Aorta (tissue), 5 donors: ENCODE results near the gene CPT1B. TPM values are rescaled to one million over a fixed set of nuclear protein-coding genes. Genes with fewer than 3 reads are reported as not detected.
A peak's percentile ranks its signal among the peaks of the same experiment; 100 is the strongest.

Experiments
- ATAC-seq: fragments of 200-7000 bp; cut with Tn5 transposase; one replicate; pipeline ENCODE4 v1.9.1; 2022; ENCODE audit warnings: moderate library complexity; ENCODE audit not compliant: low FRiP score
- DNase-seq, 2 donors: peaks; one replicate each; pipeline ENCODE4 v3.0.0-alpha.2; 2020
- H3K27ac ChIP-seq, 2 donors: one replicate each; pipeline ENCODE4 v1.5.1; 2013; ENCODE audit warnings: low read length in 2 of 2, mild to moderate bottlenecking in 2 of 2, moderate library complexity in 2 of 2, control low read depth in 1 of 2, inconsistent platforms in 1 of 2, low read depth in 1 of 2
- H3K27me3 ChIP-seq, 2 donors: one replicate each; pipeline ENCODE4 v1.6.1; 2013; ENCODE audit warnings: control low read depth in 1 of 2, low read length in 1 of 2, mild to moderate bottlenecking in 1 of 2, moderate library complexity in 1 of 2; ENCODE audit not compliant: insufficient read depth in 2 of 2, control insufficient read depth in 1 of 2
- H3K36me3 ChIP-seq, 2 donors: one replicate each; pipeline ENCODE4 v1.6.1; 2013; ENCODE audit warnings: control low read depth in 1 of 2, low read length in 1 of 2, mild to moderate bottlenecking in 1 of 2; ENCODE audit not compliant: insufficient read depth in 2 of 2, control insufficient read depth in 1 of 2
- H3K4me1 ChIP-seq, 2 donors: one replicate each; pipeline ENCODE4 v1.6.1; 2013; ENCODE audit warnings: low read length in 2 of 2, control low read depth in 1 of 2, mild to moderate bottlenecking in 1 of 2, moderate library complexity in 1 of 2; ENCODE audit not compliant: insufficient read depth in 2 of 2, control insufficient read depth in 1 of 2
- H3K4me3 ChIP-seq, 2 donors: one replicate each; pipeline ENCODE4 v1.5.1; 2013; ENCODE audit warnings: low read length in 2 of 2, control low read depth in 1 of 2, mild to moderate bottlenecking in 1 of 2
- H3K9me3 ChIP-seq: one replicate; pipeline ENCODE4 v1.6.1; 2013; ENCODE audit warnings: mild to moderate bottlenecking, low read length; ENCODE audit not compliant: control insufficient read depth
- WGBS, 2 donors: extraction: QIAGEN DNeasy Blood & Tissue Kit; methylation state at CpG; one replicate each; pipeline ENCODE4 v1.1.7; 2013; 5-methylcytosine and 5-hydroxymethylcytosine counted together
- intact Hi-C, 2 donors: fragments of 100-400 bp; cut with DNase I; formaldehyde crosslinking; loops; one replicate each; pipeline versions ENCODE4 v1.14.2 to v1.15.0; 2022
- long read RNA-seq, 2 donors: library from polyadenylated mRNA; unstranded; transcript quantifications; one replicate each; pipeline ENCODE4 v2.0.0, GENCODE V29; 2020 to 2021
- polyA plus RNA-seq, 2 donors: library from polyadenylated mRNA; stranded (reverse); fragments of 200-250 nt; gene quantifications; one replicate each; pipeline ENCODE4 v1.2.3, GENCODE V29; 2013
- total RNA-seq, 2 donors: library from RNA; stranded (reverse); fragmentation: NEBNext Ultra II Directional; extraction: Animal tissue kit (Norgen Biotek cat#: 25700); gene quantifications; one replicate each; pipeline ENCODE4 v1.2.1, GENCODE V29; 2021
- donor health status: healthy with polysubstance abuse.
- donor health status: Bipolar disorder and iron deficiency.
- donor health status: DM: no; HTN: no; CAD: no.
- donor health status: DM: no; HTN: no; CAD: no.
- donor health status: DM: yes; HTN: yes; CAD: no.

CPT1B gene
- total RNA-seq = 10 to 100 TPM in 1 of 2 donors, 1 to 10 TPM in 1; 3.2 to 11.5 TPM
- polyA plus RNA-seq = 1 to 10 TPM; 3.9 to 6.4 TPM
- long read RNA-seq, donor 1, partial matches to known transcripts = 3 of 5 reads
- long read RNA-seq, donor 1, other reads (novel, unspliced or antisense) = 0 of 5 reads
- long read RNA-seq, donor 2, partial matches to known transcripts = 0 of 2 reads
- long read RNA-seq, donor 2, other reads (novel, unspliced or antisense) = 1 of 2 reads

GRCh38 chr22:50577987-50578775, at the start of gene CPT1B:
Gene CPT1B, minus strand, starts transcription at chr22:50578427. Its CDS starts 512 bp downstream, at chr22:50577915.
- DNase-seq (peak; percentile 49 to 79), ATAC-seq (no peak)
- no peaks in the 10 kb centered on the region for H3K27me3 ChIP-seq
- no peaks in the 10 kb centered on the region for H3K36me3 ChIP-seq
- WGBS, 2 donors = 7 to 9% methylated on average over 34 to 63 of the region's 63 CpGs
- H3K4me3 ChIP-seq = no peak within 1 kb of the TSS
- no peaks in the 10 kb centered on the region for H3K4me1 ChIP-seq
- no peak within 1 kb of the TSS for H3K27ac ChIP-seq
- H3K9me3 ChIP-seq = no peaks in the 10 kb centered on the region
- intact Hi-C loops = no loop called here

- H3K27ac ChIP-seq = peak overlapping the region in 1 of 2 donors; percentile 19
- DNase-seq (peak in 1 of 2 donors; percentile 79), ATAC-seq (peak; percentile 19)
- 79 to 83% methylated on average over 41 to 42 of the region's 42 CpGs for WGBS, 2 donors
- H3K27me3 ChIP-seq = no peaks in the 10 kb centered on the region
- no peaks in the 10 kb centered on the region for H3K36me3 ChIP-seq
- intact Hi-C loops = no loop called here
- no peaks in the 10 kb centered on the region for H3K4me1 ChIP-seq
- no peaks in the 10 kb centered on the region for H3K9me3 ChIP-seq
- H3K4me3 ChIP-seq = peak overlapping the region; percentile 76 to 82
Measured at GRCh38 chr22:50626850-50627641, 48.8 kb upstream of the CPT1B start.

GRCh38 chr22:50626314-50626849, 48.2 kb upstream of the CPT1B start:
- intact Hi-C loops = no loop called here
- H3K36me3 ChIP-seq = no peaks in the 10 kb centered on the region
- no peaks in the 10 kb centered on the region for H3K27me3 ChIP-seq
- no peaks in the 10 kb centered on the region for H3K9me3 ChIP-seq
- no peaks in the 10 kb centered on the region for H3K4me1 ChIP-seq
- no peak for ATAC-seq
- no peak for DNase-seq
- no peak overlapping the region for H3K4me3 ChIP-seq
- no peak overlapping the region for H3K27ac ChIP-seq
- 79% methylated on average over 11 to 12 of the region's 12 CpGs for WGBS, 2 donors

- WGBS, 2 donors = 87 to 89% methylated on average over 26 to 27 of the region's 27 CpGs
- ATAC-seq = no peak
- no peaks in the 10 kb centered on the region for H3K27me3 ChIP-seq
- intact Hi-C loops = no loop called here
- no peak overlapping the region for H3K27ac ChIP-seq
- no peaks in the 10 kb centered on the region for H3K4me1 ChIP-seq
- peak in 1 of 2 donors; percentile 79 for DNase-seq
- H3K9me3 ChIP-seq = no peaks in the 10 kb centered on the region
- no peak overlapping the region for H3K4me3 ChIP-seq
- H3K36me3 ChIP-seq = no peaks in the 10 kb centered on the region
Measured at GRCh38 chr22:50625568-50626313, 47.5 kb upstream of the CPT1B start.

- Histone ChIP-seq H3K4me1 (no peaks in the 10 kb centered on the region), H3K36me3 (no peaks in the 10 kb centered on the region), H3K27me3 (no peaks in the 10 kb centered on the region), H3K27ac (no peak overlapping the region), H3K9me3 (no peaks in the 10 kb centered on the region), H3K4me3 (no peak overlapping the region)
- ATAC-seq = no peak
- 87 to 92% methylated on average over 11 to 14 of the region's 14 CpGs for WGBS, 2 donors
- intact Hi-C loops = no loop called here
- peak in 1 of 2 donors; percentile 75 for DNase-seq
Measured at GRCh38 chr22:50625131-50625567, 46.9 kb upstream of the CPT1B start.

GRCh38 chr22:50624347-50625130, 46.3 kb upstream of the CPT1B start:
- peak in 1 of 2 donors; percentile 17 for DNase-seq
- no peak for ATAC-seq
- Histone ChIP-seq H3K27me3 (no peaks in the 10 kb centered on the region), H3K27ac (no peak overlapping the region), H3K4me1 (no peaks in the 10 kb centered on the region), H3K4me3 (no peak overlapping the region), H3K9me3 (no peaks in the 10 kb centered on the region), H3K36me3 (no peaks in the 10 kb centered on the region)
- intact Hi-C loops = no loop called here
- WGBS, 2 donors = 71 to 76% methylated on average over 16 of the region's 16 CpGs

GRCh38 chr22:50622723-50623327, 44.6 kb upstream of the CPT1B start:
- 51 to 62% methylated on average over 16 of the region's 16 CpGs for WGBS, 2 donors
- H3K27me3 ChIP-seq = no peaks in the 10 kb centered on the region
- H3K4me3 ChIP-seq = no peak overlapping the region
- no peaks in the 10 kb centered on the region for H3K9me3 ChIP-seq
- no peak for ATAC-seq
- DNase-seq = peak in 1 of 2 donors; percentile 57
- intact Hi-C loops = no loop called here
- no peaks in the 10 kb centered on the region for H3K4me1 ChIP-seq
- H3K36me3 ChIP-seq = no peaks in the 10 kb centered on the region
- no peak overlapping the region for H3K27ac ChIP-seq
